SU-DHL-6 (cell line): ENCODE data around the gene PPARG.

Source experiments
- H2AFZ ChIP-seq: fragments of 200-600 bp; sonication (generic); 2 replicates; pipeline ENCODE4 v1.6.1; 2014; ENCODE audit warnings: low read depth, mild to moderate bottlenecking, moderate library complexity, mixed read lengths, antibody characterized with exemption, low read length; ENCODE audit not compliant: severe bottlenecking
- H3F3A ChIP-seq: fragments of 200-600 bp; shearing (Covaris generic); 2 replicates; pipeline ENCODE4 v1.6.0; 2016; ENCODE audit warnings: antibody characterized with exemption, mild to moderate bottlenecking; ENCODE audit not compliant: insufficient read depth
- H3K27ac ChIP-seq: fragments of 200-600 bp; sonication (generic); 2 replicates; pipeline ENCODE4 v1.5.1; 2016; ENCODE audit warnings: low read depth, mild to moderate bottlenecking, low read length, moderate library complexity, mixed read lengths
- H3K27me3 ChIP-seq: fragments of 200-600 bp; sonication (generic), shearing (Covaris generic); 2 replicates; pipeline ENCODE4 v1.6.0; 2014; ENCODE audit warnings: mild to moderate bottlenecking, low read length
- H3K36me3 ChIP-seq: fragments of 200-600 bp; sonication (generic); 2 replicates; pipeline ENCODE4 v1.6.1; 2014; ENCODE audit warnings: mild to moderate bottlenecking, low read length, mixed read lengths
- H3K4me2 ChIP-seq: fragments of 300-600, 200-600 bp; shearing (Covaris generic), sonication (generic); 2 replicates; pipeline ENCODE4 v1.6.0; 2014; ENCODE audit warnings: low read length, low read depth, mild to moderate bottlenecking; ENCODE audit not compliant: poor library complexity, severe bottlenecking
- H3K4me3 ChIP-seq: fragments of 200-600 bp; sonication (generic); 2 replicates; pipeline ENCODE4 v1.5.1; 2014; ENCODE audit warnings: antibody characterized with exemption, low read length, mild to moderate bottlenecking, mixed read lengths; ENCODE audit not compliant: insufficient read depth, poor library complexity, severe bottlenecking
- H3K79me2 ChIP-seq: fragments of 200-600 bp; sonication (generic); 2 replicates; pipeline ENCODE4 v1.6.1; 2014; ENCODE audit warnings: mild to moderate bottlenecking, low read length, moderate library complexity; ENCODE audit not compliant: insufficient read depth
- H3K9ac ChIP-seq: fragments of 200-600 bp; sonication (generic); 2 replicates; pipeline ENCODE4 v1.7.0; 2014; ENCODE audit warnings: mild to moderate bottlenecking, low read length
- H3K9me2 ChIP-seq: fragments of 200-600 bp; sonication (generic); replicated peaks from 2 replicates; pipeline ENCODE4 v1.6.1; 2014; ENCODE audit warnings: low read length; ENCODE audit not compliant: insufficient read depth
- H3K9me3 ChIP-seq: fragments of 200-600 bp; sonication (generic); 2 replicates; pipeline ENCODE4 v1.6.1; 2014; ENCODE audit warnings: low read length, mixed read lengths; ENCODE audit not compliant: insufficient read depth
- H4K20me1 ChIP-seq: fragments of 200-600 bp; sonication (generic); 2 replicates; pipeline ENCODE4 v1.6.1; 2014; ENCODE audit warnings: low read depth, mild to moderate bottlenecking, antibody characterized with exemption, low read length, moderate library complexity, mixed read lengths
- EZH2phosphoT487 ChIP-seq: fragments of 200-600 bp; sonication (generic), shearing (Covaris generic); conservative IDR thresholded peaks from 2 replicates; pipeline ENCODE4 v1.6.1; 2018; ENCODE audit warnings: mild to moderate bottlenecking, antibody characterized with exemption, low read length, moderate library complexity, mixed read lengths
- TF ChIP-seq, protein P1 (sequence below): fragments of 200-600 bp; sonication (generic); IDR thresholded peaks from one replicate; pipeline ENCODE4 v1.5.1; 2017; ENCODE audit warnings: antibody characterized with exemption, mild to moderate bottlenecking, low read length, moderate library complexity; ENCODE audit not compliant: insufficient read depth, poor library complexity, severe bottlenecking

PPARG gene

DNA sequence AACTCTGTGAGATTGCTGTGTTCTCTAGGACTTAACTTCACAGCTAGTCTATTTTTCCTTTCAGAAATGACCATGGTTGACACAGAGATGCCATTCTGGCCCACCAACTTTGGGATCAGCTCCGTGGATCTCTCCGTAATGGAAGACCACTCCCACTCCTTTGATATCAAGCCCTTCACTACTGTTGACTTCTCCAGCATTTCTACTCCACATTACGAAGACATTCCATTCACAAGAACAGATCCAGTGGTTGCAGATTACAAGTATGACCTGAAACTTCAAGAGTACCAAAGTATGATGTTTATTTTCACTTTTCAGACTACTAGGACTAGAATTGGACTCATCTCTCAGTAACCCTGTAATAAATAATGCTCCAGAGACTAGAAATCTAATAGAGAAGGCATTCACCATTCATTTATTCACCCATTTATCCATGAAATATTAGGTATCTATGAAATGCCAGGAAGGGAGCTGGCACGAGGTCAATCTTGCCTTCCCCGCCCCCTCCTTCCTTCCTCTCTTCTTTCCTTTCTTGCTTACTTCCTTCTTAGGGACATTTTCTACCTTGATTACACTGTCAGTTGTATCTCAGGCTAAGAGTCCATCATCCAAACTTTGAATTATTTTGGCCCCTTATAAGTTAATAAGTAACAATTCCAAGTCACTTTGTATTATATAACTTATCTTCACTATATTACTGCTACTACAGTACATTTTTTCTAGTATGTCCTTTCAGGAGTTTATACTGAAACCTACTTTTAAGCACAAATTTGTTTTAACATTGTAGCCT, 91.0 kb downstream of the PPARG start:
- Histone ChIP-seq H3K9me3 (no peaks in the 10 kb centered on the region), H4K20me1 (no peaks in the 10 kb centered on the region), H3K9ac (no peak overlapping the region), H3K4me2 (no peak overlapping the region), H3K79me2 (no peaks in the 10 kb centered on the region), H3K36me3 (no peaks in the 10 kb centered on the region), H3F3A (no peaks in the 10 kb centered on the region), H3K9me2 (no peaks in the 10 kb centered on the region), H2AFZ (no peak overlapping the region), H3K27me3 (no peaks in the 10 kb centered on the region), H3K27ac (no peak overlapping the region), H3K4me3 (no peak overlapping the region)
- TF ChIP-seq EZH2phosphoT487: no peak
- TF ChIP-seq, protein P1, sequence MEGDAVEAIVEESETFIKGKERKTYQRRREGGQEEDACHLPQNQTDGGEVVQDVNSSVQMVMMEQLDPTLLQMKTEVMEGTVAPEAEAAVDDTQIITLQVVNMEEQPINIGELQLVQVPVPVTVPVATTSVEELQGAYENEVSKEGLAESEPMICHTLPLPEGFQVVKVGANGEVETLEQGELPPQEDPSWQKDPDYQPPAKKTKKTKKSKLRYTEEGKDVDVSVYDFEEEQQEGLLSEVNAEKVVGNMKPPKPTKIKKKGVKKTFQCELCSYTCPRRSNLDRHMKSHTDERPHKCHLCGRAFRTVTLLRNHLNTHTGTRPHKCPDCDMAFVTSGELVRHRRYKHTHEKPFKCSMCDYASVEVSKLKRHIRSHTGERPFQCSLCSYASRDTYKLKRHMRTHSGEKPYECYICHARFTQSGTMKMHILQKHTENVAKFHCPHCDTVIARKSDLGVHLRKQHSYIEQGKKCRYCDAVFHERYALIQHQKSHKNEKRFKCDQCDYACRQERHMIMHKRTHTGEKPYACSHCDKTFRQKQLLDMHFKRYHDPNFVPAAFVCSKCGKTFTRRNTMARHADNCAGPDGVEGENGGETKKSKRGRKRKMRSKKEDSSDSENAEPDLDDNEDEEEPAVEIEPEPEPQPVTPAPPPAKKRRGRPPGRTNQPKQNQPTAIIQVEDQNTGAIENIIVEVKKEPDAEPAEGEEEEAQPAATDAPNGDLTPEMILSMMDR: no peak

DNA sequence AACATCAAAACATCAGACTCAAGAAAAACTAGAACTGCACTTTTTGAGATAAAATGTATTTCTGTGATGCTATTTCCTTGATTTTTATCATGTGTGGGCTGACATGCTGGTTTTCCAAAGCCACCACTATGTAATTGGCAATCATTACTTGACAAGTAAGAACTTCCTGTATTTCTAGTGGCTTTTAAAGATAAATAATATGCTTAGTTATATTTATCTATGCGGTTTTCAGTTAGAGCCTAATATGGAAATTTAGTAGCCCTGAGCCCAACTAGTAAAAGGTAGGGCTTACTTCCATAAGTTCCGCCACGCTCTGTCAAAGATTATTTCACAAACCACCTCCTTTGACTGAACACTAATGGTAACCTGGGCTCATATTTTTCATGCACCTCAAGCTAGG, 91.6 kb downstream of the PPARG start:
- no peak for TF ChIP-seq EZH2phosphoT487
- TF ChIP-seq, protein P1: no peak

DNA sequence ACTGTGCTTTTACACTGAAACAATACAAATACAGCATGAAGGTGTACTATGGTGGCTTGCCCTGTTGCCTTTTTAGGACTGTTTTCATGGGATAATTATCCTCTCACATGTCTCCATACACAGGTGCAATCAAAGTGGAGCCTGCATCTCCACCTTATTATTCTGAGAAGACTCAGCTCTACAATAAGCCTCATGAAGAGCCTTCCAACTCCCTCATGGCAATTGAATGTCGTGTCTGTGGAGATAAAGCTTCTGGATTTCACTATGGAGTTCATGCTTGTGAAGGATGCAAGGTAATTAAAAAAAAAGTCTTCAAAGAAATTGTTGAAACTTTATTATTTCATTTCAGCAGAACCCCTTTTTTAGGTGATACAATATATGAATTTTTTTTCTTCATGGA, 92.3 kb downstream of the PPARG start:
- TF ChIP-seq EZH2phosphoT487: no peak
- TF ChIP-seq, protein P1: no peak
- H3K4me3 ChIP-seq: no peak overlapping the region
- no peak overlapping the region for H3K27ac ChIP-seq
- H3K9me2 ChIP-seq: no peaks in the 10 kb centered on the region
- no peaks in the 10 kb centered on the region for H4K20me1 ChIP-seq
- no peaks in the 10 kb centered on the region for H3K9me3 ChIP-seq
- H2AFZ ChIP-seq: no peak overlapping the region
- H3F3A ChIP-seq: no peaks in the 10 kb centered on the region
- no peak overlapping the region for H3K4me2 ChIP-seq
- H3K9ac ChIP-seq: no peak overlapping the region
- H3K27me3 ChIP-seq: no peaks in the 10 kb centered on the region
- no peaks in the 10 kb centered on the region for H3K79me2 ChIP-seq
- H3K36me3 ChIP-seq: no peaks in the 10 kb centered on the region

More for the DNA sequence above, 91.6 kb downstream of the PPARG start:
- H3K9me3 ChIP-seq: no peaks in the 10 kb centered on the region
- no peak overlapping the region for H3K4me3 ChIP-seq
- H3K9ac ChIP-seq: no peak overlapping the region
- no peaks in the 10 kb centered on the region for H3K79me2 ChIP-seq
- H3K9me2 ChIP-seq: no peaks in the 10 kb centered on the region
- H3K27me3 ChIP-seq: no peaks in the 10 kb centered on the region
- H3K27ac ChIP-seq: no peak overlapping the region
- no peak overlapping the region for H2AFZ ChIP-seq
- H3K36me3 ChIP-seq: no peaks in the 10 kb centered on the region
- no peaks in the 10 kb centered on the region for H4K20me1 ChIP-seq
- H3K4me2 ChIP-seq: no peak overlapping the region
- H3F3A ChIP-seq: no peaks in the 10 kb centered on the region
